ENCODE results near the gene ARHGAP24.
"Not testable (repeated sequence)": the region's sequence is repeated elsewhere in the genome, so short reads cannot be mapped to it uniquely, and the experiment has no call there.

ARHGAP24 gene

GRCh38 chr4:85833302-85833701, 358.4 kb downstream of the ARHGAP24 start:
- H3K4me3 Mint-ChIP-seq: peak overlapping the region in 1 of 3 experiments; percentile 4
- peak overlapping the region; percentile 9 to 72 (median 52) for H3K27ac Mint-ChIP-seq
- H3K36me3 Mint-ChIP-seq (ENCODE audit: low read depth): peaks cover 4% of the 10 kb centered on the region
- H3K27me3 Mint-ChIP-seq (ENCODE audit: low read depth): no peaks in the 10 kb centered on the region
- TF ChIP-seq CTCF (IDR thresholded peaks at IDR 0.05; ENCODE audit: unreplicated experiment in 3 of 3): no peak
- peaks cover 64% of the 10 kb centered on the region for H3K4me1 Mint-ChIP-seq
- no peaks in the 10 kb centered on the region for H3K9me3 Mint-ChIP-seq

- no peaks in the 10 kb centered on the region for H3K27me3 Mint-ChIP-seq (ENCODE audit: low read depth)
- peaks cover 4% of the 10 kb centered on the region for H3K36me3 Mint-ChIP-seq (ENCODE audit: low read depth)
- no peak for TF ChIP-seq CTCF (IDR thresholded peaks at IDR 0.05; ENCODE audit: unreplicated experiment in 3 of 3)
- peaks cover 53% of the 10 kb centered on the region for H3K4me1 Mint-ChIP-seq
- peak overlapping the region in 1 of 3 experiments; percentile 72 for H3K27ac Mint-ChIP-seq
- no peaks in the 10 kb centered on the region for H3K9me3 Mint-ChIP-seq
- H3K4me3 Mint-ChIP-seq: no peak overlapping the region
These were observed 360.0 kb downstream of the ARHGAP24 start for GRCh38 chr4:85834934-85835333.

GRCh38 chr4:85836588-85837438, 361.9 kb downstream of the ARHGAP24 start:
- H3K4me1 Mint-ChIP-seq: peaks cover 49% of the 10 kb centered on the region
- H3K27ac Mint-ChIP-seq: peak overlapping the region; percentile 28 to 85 (median 56)
- H3K27me3 Mint-ChIP-seq (ENCODE audit: low read depth): no peaks in the 10 kb centered on the region
- H3K4me3 Mint-ChIP-seq: peak overlapping the region; percentile 3 to 14 (median 8)
- no peak for TF ChIP-seq CTCF (IDR thresholded peaks at IDR 0.05; ENCODE audit: unreplicated experiment in 3 of 3)
- peaks cover 4% of the 10 kb centered on the region for H3K36me3 Mint-ChIP-seq (ENCODE audit: low read depth)
- H3K9me3 Mint-ChIP-seq: no peaks in the 10 kb centered on the region

- no peak for TF ChIP-seq CTCF (IDR thresholded peaks at IDR 0.05; ENCODE audit: unreplicated experiment in 3 of 3)
- Mint-ChIP-seq H3K36me3 (ENCODE audit: low read depth) (peaks cover 5% of the 10 kb centered on the region), H3K27me3 (ENCODE audit: low read depth) (no peaks in the 10 kb centered on the region), H3K4me1 (peaks cover 49% of the 10 kb centered on the region), H3K27ac (peak overlapping the region; percentile 28 to 85 (median 56)), H3K9me3 (no peaks in the 10 kb centered on the region), H3K4me3 (peak overlapping the region; percentile 3 to 14 (median 8))
These were observed 362.4 kb downstream of the ARHGAP24 start for GRCh38 chr4:85837439-85837733.

- not testable (repeated sequence) for H3K9me3 Mint-ChIP-seq; H3K27me3 Mint-ChIP-seq (ENCODE audit: low read depth); H3K4me3 Mint-ChIP-seq; H3K36me3 Mint-ChIP-seq (ENCODE audit: low read depth)
- Mint-ChIP-seq H3K4me1 (peaks cover 40% of the 10 kb centered on the region), H3K27ac (peak overlapping the region; percentile 10 to 43 (median 41))
These were observed 365.1 kb downstream of the ARHGAP24 start for GRCh38 chr4:85839981-85840451.

GRCh38 chr4:85842540-85842939, 367.6 kb downstream of the ARHGAP24 start:
- TF ChIP-seq CTCF (IDR thresholded peaks at IDR 0.05; ENCODE audit: unreplicated experiment in 3 of 3): no peak
- Mint-ChIP-seq H3K4me1 (peaks cover 27% of the 10 kb centered on the region), H3K9me3 (peaks cover 3% of the 10 kb centered on the region), H3K36me3 (ENCODE audit: low read depth) (peaks cover 19% of the 10 kb centered on the region), H3K27ac (peak overlapping the region; percentile 71 to 90 (median 84)), H3K27me3 (ENCODE audit: low read depth) (no peaks in the 10 kb centered on the region), H3K4me3 (peak overlapping the region in 1 of 3 experiments; percentile 10)

GRCh38 chr4:85853740-85854139, 378.8 kb downstream of the ARHGAP24 start:
- H3K27me3 Mint-ChIP-seq (ENCODE audit: low read depth); H3K4me1 Mint-ChIP-seq; H3K27ac Mint-ChIP-seq; H3K4me3 Mint-ChIP-seq: not testable (repeated sequence)
- H3K36me3 Mint-ChIP-seq (ENCODE audit: low read depth): peaks cover 57% of the 10 kb centered on the region
- peaks cover 38% of the 10 kb centered on the region for H3K9me3 Mint-ChIP-seq
